ENCODE measurements around the gene ESD.

- TF ChIP-seq POLR2A (IDR thresholded peaks at IDR 0.05; ENCODE audit: low read depth, low read length) (no peak), CTCF (IDR thresholded peaks at IDR 0.05; ENCODE audit: extremely low read depth in 1 of 2, insufficient read depth in 1 of 2, low read depth in 1 of 2, low read length in 2 of 2) (no peak), POLR2AphosphoS5 (IDR thresholded peaks at IDR 0.05; ENCODE audit: insufficient read depth, low read depth, low read length) (no peak), EZH2 (IDR thresholded peaks at IDR 0.05; ENCODE audit: borderline replicate concordance, low read depth, low read length, severe bottlenecking) (no peak), MAX (IDR thresholded peaks at IDR 0.05; ENCODE audit: insufficient read depth, insufficient read length) (no peak), JUN (IDR thresholded peaks at IDR 0.05; ENCODE audit: borderline replicate concordance, insufficient read depth, insufficient read length, low read depth) (no peak), GATA2 (IDR thresholded peaks at IDR 0.05; ENCODE audit: insufficient read depth, insufficient read length, low read depth, low read length) (no peak), MYC (IDR thresholded peaks at IDR 0.05; ENCODE audit: low read depth, low read length) (no peak), FOS (IDR thresholded peaks at IDR 0.05; ENCODE audit: borderline replicate concordance, insufficient read depth, low read length) (no peak)
Measured at GRCh38 chr13:46839399-46839798, 42.4 kb upstream of the ESD start.

All from endothelial cell of umbilical vein (primary cell).